GM19452 (cell line): ENCODE results near the gene HELZ2.
"Not testable (repeated sequence)": the region's sequence is repeated elsewhere in the genome, so short reads cannot be mapped to it uniquely, and the experiment has no call there.

Source experiments
- ATAC-seq: cut with Tn5 transposase; IDR thresholded peaks from one replicate; pipeline ENCODE4 v1.9.1; 2021; ENCODE audit not compliant: unreplicated experiment

HELZ2 gene

DNA sequence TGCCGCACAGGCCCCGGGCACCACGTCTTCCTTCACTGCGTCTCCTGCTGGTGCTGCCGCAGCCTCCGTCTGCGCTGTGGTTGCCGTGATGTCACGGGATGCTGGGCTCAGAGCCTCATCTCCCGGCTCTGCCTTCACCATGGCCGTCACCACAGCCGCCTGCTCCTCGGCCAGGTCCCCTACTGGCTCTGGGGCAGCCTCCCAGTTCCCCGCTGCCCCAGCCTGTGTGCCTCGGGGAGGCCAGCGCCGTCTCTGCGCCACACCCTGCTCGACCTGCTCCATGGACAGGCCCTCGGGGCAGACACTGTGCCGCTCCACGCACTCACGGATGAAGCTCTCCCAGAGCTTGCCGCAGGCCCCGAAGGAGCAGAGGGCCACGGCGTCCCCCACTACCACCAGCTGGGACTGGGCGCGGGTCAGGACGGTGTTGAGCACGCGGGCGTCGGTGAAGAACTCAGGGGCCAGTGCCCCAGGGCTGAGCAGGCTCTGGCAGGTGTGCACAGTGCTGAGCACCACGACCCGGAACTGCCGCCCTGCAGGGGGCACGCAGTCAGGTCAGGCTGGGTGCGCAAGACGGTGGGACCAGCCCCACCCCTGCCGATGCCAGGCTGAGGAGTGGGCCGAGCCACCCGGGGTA, 8.2 kb downstream of the HELZ2 start:
- ATAC-seq = no peak

DNA sequence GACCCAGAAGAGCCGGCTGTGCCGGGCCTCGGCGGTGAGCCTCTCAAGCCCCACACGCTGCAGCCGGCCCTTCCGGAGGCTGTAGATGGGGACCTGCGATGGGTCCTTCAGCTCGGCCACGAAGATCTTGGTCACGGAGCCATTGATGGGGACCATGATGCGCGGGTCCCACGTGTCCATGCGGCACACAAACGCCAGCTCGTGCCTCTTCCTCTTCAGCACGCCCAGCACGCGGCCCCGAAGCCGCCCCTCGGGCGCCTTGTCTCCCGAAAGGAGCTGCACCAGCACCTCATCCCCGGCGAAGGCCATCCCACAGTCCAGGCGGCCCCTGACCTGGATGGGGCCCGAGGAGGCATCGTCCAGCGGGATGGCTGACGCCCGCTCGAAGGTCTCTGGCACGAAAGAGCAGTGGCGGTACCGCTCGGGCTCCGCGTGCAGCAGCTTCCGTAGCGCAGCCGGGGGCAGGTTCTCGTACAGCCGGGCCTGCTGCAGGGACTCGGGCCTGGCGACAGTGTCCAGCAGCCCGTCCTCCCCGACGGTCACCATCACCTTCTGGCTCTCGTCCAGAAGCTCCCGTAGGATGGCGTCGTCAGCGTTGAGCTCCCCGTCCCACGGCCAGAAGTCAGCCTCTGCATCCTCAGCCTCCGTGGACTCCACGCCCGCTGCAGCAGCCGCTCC, 8.9 kb downstream of the HELZ2 start:
- ATAC-seq = no peak

DNA sequence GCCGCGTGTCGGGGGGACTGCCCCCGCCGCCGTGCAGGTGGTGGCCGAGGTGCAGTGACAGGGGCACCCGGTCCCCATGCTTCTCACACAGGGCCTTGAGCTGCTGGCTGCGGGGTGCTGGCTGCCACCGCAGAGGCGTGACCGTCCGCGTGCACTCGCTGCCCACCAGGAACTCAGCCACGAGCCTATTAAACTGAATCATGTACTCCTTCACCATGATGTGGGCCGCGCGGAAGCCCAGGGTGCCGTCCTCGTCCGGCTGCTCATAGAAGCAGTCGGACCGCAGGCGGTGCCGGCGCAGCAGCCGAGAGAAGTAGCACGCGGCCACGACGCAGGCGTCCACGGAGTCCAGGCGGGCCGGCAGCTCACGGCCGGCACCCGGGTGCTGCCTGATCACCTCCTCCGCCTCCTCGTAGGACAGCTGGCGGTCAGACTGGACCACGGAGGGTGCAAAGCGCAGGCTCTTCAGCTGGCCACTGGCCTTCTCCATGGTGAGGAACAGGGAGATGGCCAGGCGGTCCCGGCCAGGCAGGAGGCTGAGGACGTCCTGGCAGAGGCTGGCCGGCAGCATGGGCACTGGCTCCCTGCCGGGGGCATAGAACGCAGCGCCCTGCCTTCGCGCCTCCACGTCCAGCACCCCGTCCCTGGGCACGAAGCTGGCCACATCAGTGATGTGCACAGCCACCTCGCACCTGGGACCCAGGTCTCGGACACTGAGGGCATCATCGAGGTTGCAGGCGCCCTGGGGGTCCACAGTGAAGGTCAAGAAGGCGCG, 9.8 kb downstream of the HELZ2 start:
- ATAC-seq = no peak

DNA sequence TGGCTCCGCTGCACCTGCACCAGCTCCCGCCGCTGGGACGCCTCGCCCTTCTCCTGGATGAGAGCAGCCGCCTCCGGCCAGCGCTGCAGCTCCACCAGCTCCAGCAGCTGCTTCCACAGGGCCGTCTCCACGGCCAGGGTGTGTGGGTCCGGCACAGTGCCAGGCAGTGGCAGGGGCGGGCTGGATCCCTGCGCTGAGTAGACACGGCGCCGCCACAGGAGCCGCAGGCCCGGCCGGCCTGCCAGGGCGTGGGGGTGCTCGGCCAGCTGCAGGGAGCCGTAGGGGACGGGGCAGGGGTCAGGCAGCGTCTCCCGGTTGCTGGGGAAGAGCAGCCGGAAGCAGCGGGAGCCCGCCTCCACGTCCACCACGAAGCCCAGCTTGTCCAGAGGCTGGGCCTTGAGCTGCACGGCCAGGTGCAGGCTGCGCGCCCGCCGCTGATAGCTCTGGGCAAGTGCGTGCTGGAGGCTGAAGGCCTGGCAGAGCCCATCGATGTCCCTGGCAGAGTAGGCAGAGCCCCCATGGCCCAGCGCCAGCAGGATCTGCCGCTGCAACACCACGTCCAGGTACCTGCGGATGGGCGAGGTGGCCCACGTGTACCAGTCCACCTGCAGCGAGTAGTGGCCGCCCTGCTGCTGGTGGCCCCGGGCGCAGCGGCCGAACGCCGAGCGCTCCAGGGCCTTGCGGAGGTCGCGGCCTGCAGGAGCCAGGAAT, 10.7 kb downstream of the HELZ2 start:
- no peak for ATAC-seq

DNA sequence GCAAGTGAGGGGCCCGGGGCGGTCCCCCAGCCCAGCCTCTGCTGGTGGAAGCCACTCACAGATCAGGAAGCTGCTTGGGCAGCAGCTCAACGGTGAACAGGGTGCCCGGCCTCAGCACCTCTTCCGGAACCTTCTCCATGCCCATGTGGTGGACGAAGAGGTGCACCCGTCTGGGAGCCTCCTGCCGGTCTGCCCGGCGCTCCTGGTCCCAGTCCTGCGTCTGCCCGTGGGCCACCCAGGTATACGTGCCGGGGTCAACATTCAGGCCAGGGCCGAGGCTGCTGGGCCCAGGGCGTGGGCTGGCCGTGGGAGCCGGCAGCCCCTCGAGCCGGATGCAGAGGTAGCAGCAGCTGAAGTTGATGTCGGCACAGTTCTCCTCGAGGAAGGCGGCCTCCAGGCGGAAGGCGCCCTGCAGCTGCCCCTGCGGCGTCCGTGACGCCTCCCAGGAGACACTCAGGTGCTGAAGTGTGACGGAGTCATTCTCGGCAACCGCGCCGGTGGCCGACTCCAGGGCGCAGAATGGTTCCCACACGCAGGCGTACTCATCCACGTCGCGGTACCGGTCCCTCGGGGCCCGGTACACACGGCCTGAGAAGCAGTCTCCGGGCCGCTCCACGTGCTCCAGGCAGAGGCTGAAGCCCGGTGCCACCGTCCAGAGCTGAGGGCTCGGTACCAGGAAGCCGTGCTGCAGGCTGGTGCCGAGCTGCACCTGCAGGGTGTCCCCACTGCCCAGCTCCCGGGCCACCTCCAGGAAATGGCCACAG, 11.4 kb downstream of the HELZ2 start:
- ATAC-seq = no peak

DNA sequence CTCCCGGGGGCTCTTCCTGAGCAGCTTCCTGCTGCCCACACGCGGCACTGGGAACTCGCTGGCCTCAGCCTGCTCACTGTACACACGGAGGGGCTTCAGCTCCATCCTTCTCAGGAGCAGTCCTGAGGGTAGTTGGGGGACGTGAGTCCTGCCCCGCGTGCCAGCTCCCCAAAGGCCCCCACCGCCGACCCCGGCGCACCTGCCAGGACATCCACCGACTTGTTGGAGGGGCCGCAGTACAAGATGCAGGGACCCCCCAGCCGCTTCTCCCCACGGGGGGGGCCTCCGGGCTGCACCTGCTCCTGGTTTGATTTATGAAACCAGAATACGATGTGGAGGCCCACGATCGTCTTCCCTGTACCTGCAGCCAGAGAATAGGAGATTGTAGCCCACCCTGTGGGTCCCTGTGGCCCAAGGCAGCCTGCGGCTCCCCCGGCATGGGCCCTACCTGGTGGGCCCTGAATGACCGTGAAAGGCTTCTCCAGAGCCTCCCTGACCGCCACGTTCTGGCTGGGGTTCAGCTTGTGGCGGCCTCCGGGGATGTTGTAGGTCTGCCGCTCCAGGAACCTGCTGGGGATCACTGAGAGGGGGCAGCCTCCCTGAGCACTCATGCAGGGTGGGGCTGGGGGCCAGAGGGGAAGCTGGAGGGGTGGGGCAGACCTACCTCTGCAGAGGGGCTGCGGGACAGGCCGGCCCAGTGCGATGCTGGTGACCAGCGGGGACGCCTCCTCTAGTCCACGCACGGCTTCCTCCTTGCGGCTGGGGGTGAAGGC, 12.2 kb downstream of the HELZ2 start:
- ATAC-seq = no peak

DNA sequence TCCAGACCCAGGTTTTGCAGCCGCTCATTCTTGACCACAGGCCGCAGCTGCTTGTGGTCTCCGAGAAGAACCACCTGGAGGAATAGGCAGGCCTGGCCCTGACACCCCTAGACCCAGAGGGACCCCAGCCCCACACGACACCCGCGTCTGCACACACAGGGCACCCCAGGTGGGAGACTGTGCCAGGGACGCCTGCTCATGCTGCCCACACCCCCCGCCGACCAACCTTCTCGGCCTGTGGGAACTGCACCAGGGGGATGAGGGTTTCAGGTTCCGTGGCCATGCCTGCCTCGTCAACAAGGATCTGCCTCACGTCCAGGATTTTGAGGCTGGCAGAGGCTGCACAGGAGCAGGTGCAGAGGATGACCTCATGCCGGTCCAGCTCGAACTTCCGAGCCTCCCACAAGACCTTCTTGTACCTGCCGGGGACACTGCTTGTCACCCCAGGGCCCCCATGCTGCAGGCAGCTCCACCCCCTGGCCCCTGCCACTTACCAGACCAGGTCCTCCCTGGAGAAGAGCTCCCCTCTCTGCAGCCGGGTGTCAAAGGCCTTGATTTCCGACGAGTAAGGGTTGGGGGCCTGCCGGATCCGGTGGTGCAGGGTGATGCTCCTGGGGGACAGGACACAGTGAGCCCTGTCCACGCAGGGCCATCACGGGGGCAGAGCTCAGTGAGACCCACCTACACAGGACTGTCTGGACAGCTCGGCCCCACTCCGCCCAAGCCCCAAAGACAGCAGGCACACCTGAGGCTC, 13.0 kb downstream of the HELZ2 start:
- ATAC-seq = no peak

DNA sequence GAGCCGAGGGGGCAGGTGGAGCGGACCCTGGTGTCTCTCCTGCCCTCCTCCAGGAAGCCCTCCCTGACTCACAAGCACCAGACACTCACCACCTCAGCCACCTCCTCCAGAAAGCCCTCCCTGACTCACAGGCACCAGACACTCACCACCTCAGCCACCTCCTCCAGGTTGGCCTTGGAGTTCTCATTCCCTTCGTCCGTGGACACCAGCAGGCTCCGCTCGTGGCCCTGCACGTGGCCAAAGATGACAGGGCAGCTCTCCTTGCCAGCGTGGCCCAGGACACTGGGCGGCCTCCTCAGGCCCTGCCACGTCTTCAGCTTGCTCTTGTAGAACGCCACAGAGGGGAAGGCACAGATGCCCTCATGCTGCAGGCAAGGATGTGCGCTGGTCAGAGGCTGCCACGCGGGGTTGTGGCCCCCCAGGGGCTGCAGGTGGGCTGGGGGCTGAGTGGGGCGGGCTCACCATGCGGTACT, 13.7 kb downstream of the HELZ2 start:
- ATAC-seq = no peak

DNA sequence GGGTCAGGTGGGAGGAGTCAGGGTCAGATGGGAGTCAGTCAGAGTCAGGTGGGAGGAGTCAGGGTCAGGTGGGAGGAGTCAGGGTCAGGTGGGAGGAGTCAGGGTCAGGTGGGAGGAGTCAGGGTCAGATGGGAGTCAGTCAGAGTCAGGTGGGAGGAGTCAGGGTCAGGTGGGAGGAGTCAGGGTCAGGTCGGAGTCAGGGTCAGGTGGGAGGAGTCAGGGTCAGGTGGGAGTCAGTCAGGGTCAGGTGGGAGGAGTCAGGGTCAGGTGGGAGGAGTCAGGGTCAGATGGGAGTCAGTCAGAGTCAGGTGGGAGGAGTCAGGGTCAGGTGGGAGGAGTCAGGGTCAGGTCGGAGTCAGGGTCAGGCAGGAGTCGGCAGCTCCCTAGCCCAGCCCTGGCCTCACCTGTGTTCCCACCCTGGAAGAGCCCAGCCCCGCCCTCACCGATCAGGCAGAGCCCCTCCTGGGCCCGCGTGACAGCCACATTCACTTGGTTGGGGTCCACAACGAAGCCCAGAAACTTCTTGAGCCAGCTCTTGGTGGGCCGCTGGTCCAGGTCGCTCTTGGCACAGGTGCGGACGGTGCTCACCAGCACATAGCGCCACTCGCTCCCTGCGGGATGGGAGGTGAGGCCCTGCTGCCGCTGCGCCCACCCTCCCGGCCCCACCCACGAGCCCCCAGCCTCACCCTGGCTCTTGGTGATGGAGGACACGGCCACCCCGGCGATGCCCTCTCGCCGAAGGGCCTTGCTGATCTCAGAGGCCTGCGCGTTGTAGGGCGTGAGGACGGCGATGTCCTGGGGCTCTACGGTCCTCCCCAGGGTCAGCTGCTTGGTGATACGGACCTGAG, 14.3 kb downstream of the HELZ2 start:
- not testable (repeated sequence) for ATAC-seq

DNA sequence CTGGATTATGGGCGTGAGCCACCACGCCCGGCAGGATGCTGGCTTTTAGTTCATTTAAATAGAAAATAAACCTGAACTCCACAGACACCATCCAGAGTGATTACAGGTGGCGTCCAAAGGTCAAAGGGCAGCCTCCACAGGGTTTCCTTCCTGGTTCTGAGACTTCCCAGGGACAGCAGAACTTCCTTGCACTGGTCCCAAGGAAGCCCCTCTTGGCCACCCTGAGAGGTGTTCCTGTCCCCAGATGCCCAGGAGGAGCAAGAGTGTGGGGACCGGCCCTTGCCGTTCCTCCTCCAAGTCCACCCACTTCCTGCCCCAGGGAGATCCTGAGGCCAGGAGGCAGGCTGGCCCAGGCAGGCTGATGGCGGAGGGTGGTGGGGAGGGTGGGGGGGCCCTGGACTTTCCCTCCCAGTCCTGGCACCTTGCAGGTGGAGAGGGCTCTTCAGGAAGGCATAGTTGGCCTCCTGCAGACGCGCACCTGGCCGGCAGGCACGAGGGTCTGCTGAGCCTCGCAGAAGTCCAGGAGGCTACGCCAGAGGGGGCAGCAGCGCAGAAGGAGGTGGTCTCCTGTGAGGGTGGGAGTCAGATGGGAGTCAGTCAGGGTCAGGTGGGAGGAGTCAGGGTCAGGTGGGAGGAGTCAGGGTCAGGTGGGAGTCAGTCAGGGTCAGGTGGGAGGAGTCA, 15.1 kb downstream of the HELZ2 start:
- no peak for ATAC-seq

DNA sequence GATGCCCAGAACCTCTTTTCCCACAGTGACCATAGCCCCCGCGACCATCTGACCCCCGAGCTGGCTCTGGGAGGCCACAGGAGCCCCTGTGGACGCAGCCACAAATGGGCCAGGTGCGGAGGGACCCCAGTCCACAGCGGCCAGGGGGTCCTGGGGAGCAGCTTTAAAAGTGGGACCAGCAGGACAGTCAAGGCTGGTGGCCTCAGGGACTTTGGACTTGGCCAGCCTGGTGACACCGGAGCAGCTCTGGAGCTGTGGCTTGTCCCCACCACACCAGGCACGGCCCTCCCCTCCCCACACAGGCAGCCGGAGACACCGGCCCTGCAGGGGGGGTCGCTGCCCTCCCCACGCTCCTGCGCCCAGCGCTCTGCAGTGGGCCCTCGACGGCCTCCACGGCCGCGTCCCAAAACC, 16.6 kb downstream of the HELZ2 start:
- ATAC-seq = no peak

DNA sequence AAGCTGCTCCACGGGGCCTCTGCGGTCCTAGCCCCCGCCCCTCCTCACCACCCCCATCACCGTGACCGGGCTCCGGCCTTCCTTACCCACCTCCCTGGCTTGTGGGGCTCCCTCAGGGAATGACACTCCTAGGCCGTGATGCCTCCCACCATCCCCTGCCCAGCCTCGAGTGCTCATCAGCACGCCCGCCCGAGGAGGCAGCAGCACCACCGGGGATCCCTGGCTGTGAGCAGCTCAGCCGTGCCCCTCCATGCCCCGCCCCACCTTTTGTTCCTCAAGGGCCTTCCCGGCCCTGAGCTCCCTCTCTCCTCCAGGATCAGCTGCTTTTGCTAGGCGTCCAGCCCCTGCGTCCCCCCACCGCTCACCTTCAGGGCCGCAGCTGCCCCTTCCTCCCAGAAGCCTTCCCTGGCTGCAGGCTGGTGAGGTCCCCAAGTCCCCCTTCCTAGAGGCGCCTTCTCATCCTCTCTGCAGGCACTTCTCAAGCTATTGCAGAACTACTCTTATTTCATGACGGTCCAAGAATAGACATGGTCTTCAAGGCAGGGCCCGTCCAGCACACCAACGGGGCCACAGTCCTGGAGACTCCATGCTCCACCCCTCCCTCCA, 17.1 kb downstream of the HELZ2 start:
- no peak for ATAC-seq

DNA sequence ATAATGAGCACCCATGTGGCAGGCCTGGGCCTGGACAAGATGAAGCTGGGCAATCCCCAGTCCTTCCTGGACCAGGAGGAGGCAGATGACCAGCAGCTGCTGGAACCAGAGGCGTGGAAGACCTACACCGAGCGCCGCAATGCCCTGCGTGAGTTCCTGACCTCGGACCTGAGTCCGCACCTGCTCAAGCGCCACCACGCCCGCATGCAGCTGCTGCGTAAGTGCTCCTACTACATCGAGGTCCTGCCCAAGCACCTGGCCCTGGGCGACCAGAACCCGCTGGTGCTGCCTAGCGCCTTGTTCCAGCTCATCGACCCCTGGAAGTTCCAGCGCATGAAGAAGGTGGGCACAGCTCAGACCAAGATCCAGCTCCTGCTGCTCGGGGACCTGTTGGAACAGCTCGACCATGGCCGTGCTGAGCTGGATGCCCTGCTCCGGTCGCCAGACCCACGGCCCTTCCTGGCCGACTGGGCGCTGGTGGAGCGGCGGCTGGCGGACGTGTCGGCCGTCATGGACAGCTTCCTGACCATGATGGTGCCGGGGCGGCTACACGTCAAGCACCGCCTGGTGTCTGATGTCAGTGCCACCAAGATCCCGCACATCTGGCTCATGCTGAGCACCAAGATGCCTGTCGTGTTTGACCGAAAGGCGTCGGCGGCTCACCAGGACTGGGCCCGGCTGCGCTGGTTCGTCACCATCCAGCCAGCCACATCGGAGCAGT, 18.2 kb downstream of the HELZ2 start:
- no peak for ATAC-seq

DNA sequence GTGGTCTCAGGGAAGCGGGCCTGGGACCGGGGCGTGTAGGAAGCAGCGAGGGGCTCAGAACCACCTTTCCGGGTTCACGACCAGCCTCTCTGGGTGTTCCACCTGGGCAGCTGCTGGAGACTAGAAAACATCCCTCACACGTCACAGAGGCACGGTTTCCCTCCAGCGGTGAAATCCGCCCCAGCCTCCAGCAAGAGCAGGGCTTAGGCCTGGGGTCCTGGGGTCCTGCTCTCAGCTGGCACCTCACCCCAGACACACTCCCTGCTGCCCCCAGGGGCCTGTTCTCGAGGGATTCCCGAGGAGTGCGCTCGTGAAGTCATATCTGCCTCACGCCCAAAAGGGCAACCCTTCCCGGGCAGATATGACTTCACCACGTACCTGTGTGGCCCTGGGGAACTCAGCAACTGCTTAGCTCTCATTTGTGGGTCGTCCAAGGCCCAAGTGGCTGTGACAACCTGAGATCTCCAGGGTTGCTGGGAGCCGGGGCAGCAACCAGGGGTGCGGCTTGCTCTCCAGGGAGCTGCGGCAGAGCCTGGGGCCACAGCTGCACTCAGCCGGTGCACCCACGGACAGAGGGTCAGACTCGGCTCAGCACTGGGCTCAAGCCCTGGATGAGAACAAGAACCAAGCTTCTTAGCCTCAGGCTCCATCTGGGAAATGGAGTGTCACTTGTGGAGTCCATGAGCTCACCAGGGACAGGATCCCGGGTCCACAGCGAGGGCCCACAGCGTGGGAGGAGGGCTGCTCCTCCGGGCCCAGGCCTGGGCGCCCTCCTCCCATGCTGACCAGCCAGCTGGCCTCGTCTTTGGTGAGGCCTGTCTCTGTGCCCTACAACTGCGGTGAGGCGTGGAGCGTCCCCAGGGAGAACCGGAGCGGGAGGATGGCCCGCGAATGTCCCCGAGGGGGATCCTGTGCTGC, 19.4 kb downstream of the HELZ2 start:
- ATAC-seq = no peak

DNA sequence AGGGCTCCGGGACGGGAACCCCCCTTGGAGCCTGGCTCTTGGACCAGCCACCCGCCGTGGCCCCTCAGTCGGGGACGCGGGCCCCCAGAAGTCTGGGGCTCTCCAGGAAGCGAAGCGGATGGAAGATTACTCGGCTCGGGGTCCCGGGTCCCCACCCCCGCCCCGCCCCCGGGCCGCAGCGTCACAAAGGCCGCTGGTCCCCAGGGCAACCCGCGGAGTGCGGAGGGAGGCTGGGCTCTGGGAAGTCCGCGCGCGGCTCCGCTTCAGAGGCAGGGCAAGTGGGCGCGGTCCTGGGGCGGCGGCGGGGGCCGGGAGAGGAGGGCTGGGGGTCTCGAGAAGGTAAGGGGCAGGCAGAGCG, 20.1 kb downstream of the HELZ2 start, which contains the start of gene FNDC11:
Gene FNDC11 (plus strand): TSS at position 227 of the 358 bp plus-strand sequence. CDS start 1,505 bp downstream, outside the sequence.
- peak; percentile 36 for ATAC-seq
